NCI-H226 (cell line): ENCODE data around the gene TTC8.
"Not testable (repeated sequence)": the region's sequence is repeated elsewhere in the genome, so short reads cannot be mapped to it uniquely, and the experiment has no call there.

Experiments used
- DNase-seq: peaks from one replicate; pipeline ENCODE4 v3.0.0-alpha.2; 2015

The TTC8 gene

DNA sequence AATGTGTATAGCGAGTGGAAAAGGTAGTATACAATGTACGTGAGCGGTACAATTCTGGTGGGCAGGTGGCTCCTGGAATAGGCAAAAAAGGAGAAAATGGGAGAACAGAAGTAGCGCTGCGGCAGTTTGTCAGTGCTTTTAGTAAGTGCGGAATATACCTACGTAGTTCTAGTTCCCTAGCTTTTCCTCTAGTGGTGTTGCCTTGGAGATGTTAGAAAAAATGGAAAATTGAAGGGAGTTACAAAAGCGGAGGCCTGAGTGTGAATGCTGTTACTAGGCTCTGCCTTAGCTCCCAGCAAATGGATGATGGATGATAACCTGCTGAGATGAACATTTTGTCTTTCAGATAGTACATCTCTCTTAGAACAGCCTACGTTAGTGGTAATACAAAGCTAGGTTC is 1.1 kb downstream of the TTC8 start:
- DNase-seq, result no peak

- no peak for DNase-seq
Observed at GRCh38 chr14:88829188-88829587, 4.7 kb downstream of the TTC8 start.

DNA sequence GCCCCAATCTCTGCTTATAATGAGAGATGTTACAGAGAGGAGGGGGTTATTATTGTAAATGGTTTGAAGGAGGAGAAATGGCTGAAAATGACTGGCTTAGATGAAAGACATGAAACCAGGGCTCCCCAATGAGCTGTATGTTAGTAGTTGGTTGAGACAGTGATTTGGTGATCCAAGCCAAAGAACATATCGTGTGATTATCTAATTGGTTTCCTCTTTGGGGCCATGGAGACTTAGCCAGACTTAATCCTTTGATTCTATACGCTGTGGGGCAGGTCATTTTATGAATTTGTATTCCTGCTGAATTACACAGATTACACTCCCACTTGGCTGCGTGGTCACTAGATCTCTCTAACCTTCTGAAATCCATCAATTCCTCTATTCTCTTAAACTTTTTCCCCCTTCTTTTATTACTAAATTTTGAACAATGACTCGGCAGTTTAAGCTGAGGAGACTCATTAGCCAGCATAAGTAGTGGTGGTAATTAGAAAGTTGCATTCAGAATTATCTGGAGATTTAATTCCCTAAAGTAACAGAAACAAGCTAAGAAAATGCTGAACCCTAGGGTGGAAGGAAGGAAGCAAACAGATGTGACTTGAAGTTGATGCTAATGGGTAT is 5.3 kb downstream of the TTC8 start:
- no peak for DNase-seq

- DNase-seq, result peak; percentile 93
Observed at GRCh38 chr14:88831284-88831683, 6.8 kb downstream of the TTC8 start.

DNA sequence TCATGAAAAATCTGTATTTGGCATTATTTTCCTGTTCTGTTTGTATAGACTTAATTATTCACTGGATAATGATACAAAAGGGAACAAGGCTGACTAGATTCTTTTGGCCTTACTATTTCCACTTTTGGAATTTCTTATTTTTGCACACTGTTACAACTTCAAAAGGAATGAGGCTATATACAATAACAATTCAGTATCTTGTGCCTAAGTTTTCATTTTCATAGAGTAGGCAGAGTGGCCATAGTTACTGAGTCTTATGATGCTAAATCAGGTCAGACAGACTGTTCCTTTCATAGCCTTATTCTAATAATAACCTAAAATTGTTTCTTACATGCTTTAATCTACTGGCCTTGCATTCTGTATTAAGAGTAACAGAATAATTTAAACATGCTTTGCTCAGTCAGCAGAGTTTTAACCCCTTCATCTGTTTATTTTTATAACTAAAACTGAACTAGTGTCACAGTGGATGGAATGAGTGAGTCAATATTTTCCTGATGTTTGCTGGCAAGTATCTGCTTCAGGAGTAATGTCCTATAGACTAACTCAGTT is 10.5 kb downstream of the TTC8 start:
- no peak for DNase-seq

- no peak for DNase-seq
Observed at GRCh38 chr14:88835661-88836060, 11.2 kb downstream of the TTC8 start.

GRCh38 chr14:88837495-88837894 is 13.0 kb downstream of the TTC8 start:
- DNase-seq, result no peak

GRCh38 chr14:88838015-88838414 is 13.6 kb downstream of the TTC8 start:
- DNase-seq, result no peak

GRCh38 chr14:88840926-88841325 is 16.5 kb downstream of the TTC8 start:
- DNase-seq, result no peak

DNA sequence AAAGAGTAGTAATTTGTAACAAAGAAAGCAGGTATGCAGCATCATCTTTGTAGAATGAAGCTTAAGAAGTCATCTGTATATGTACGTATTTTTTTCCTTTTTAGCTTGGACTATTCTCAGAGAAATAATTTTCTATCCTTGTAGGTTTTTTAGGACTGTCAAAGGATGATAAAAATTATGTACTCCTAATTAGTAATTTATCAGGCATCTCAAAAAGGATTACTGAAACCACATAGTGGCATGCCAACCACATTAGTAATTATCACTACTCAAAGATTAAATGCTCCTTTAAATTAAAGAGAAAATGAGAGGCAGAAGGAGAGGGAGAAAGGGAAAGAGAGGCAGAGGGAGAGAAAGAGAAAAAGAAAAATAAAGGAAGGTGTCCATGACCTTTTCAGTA is 17.3 kb downstream of the TTC8 start:
- no peak for DNase-seq

GRCh38 chr14:88842414-88842813 is 18.0 kb downstream of the TTC8 start:
- DNase-seq, result no peak

- no peak for DNase-seq
Observed at GRCh38 chr14:88844980-88845491, 20.6 kb downstream of the TTC8 start.

GRCh38 chr14:88848571-88848970 is 24.1 kb downstream of the TTC8 start:
- DNase-seq, result peak; percentile 24

GRCh38 chr14:88849716-88850115 is 25.3 kb downstream of the TTC8 start:
- no peak for DNase-seq

DNA sequence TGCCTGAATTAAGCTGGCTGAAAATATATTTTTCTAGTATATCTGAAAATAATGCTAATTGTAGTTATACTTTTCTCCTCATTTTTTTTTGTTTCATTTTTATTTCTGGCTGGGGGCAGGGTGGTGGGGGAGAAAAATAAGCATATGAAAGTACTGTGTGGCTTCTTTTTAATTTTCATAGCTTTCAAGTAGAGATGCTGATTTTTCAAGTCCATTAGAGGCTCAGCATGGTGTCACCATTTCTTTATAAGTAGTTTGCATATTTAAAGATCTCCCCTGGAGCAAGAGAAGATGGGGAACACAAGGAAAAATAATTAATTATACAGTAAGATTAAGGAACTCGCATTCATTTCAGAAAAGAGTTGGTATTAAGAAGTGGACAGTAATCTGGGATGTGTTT is 27.1 kb downstream of the TTC8 start:
- no peak for DNase-seq

DNA sequence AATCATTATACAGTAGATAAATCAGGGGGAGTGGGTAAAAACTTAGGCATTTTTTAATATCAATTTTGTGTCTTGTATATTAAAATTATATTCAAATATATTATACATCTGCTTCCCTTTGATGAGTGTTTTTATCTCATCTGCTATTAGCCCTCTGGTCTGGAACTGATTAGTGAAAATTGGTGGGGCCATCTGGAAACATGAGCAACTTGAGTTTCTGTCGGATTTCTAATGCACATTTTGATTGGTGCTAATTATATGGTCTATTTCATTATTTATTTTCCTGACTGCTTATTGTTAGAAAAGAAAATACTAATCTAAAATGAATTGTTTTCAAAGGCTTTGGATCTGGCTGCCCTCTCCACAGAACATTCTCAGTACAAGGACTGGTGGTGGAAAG is 28.2 kb downstream of the TTC8 start:
- no peak for DNase-seq

DNA sequence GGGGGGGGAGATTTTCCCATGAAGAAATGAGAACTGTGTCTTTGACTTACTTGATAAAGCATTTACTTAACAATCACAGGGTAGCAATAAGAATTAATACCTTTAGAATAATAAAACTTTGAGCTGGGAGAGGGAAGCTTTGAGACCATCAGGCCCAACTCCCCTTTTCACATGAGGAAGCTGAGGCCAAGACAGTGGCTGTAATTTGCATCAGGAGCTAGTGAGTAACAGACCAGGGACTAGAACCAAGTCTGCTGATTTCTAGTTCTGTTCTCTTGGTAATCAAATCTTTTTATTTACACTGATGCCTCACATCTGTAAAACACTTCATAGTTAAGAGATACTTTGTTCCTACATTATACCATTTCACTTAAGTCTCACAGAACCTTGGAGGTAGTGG is 28.7 kb downstream of the TTC8 start:
- no peak for DNase-seq

DNA sequence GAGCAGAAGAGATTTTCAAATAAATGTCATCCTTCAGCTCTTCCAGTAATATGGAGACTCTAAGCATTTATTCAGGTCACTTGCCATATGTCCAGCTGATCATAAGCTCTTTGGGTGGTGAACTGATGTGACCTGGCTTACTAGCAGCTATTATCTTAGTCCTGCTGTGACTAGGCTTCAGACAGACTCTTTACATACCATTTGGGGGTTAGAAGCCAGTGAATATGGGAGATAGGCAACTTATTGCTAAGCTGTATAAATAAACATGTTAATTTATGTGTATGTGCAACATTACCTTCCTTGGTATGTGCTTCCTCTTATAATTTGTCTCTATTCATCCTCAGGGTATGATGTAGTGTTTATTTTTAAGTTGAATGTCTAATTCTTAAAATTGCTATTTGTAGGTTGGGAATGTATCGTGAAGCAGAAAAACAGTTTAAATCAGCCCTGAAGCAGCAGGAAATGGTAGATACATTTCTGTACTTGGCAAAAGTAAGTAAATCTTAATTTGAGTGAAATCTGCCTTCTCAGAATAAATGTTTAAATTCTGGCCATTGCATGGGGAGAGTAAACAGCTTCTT is 32.4 kb downstream of the TTC8 start:
- no peak for DNase-seq

DNA sequence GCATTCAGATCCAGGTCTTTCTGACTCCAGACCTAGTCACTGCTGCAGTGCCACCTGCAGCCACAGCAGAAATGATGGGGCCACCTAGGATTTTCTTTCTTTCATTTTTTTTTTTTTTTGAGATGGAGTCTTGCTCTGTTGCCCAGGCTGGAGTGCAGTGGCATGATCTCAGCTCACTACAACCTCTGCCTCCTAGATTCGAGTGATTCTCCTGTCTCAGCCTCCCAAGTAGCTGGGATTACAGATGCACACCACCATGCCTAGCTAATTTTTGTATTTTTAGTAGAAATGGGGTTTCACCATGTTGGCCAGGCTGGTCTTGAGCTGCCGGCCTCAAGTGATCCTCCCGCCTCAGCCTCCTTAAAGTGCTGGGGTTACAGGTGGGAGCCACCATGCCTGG is 33.4 kb downstream of the TTC8 start:
- DNase-seq, result not testable (repeated sequence)

GRCh38 chr14:88859118-88859517 is 34.7 kb downstream of the TTC8 start:
- not testable (repeated sequence) for DNase-seq

- DNase-seq, result no peak
Observed at GRCh38 chr14:88863167-88863566, 38.7 kb downstream of the TTC8 start.

DNA sequence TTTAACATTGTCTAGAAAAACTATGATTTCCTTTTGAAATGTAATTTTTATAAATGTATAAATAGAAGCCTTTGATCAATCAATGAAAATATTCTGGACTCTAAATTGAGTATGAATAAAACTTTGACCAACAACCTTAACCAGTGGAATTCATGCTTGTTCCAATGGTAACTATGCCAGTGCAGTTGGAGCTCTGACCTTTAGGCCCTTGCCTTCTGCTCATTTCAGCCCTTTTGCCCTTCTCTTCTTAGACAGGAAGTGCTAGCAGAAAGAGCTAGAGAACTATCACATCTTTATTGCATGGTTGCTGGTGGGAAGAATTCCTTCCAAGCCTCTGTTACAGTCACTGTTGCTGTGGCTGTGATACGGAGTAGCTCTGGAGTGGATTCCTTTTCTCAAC is 39.7 kb downstream of the TTC8 start:
- DNase-seq, result no peak

- DNase-seq, result no peak
Observed at GRCh38 chr14:88866305-88866704, 41.9 kb downstream of the TTC8 start.

DNA sequence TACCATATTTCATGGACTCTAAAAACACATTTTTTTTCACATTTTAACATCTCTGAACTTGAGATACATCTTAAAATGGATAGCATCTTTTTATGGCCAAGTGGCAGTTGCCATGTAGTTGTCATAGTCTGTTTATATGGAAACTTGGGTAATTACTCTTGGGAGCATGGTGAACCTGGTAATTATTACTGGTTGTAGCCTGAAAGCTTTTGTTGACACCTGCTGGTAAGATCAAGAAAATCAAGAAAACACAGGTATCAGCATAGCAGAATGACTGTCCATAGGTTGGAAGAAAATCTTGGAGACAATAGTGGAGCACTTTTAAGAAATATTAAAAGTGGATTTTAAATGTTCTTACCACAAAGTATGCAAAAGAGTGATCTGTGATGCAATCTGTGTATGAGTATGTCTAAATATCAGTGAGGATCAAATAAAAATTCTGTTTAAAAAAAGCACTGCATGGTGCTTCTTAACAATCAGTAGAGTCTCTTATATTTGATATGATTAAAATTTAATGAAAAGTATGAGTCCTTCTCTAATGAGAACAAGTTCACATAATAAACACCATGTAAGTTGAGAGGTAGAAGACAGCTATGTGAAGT is 44.2 kb downstream of the TTC8 start:
- no peak for DNase-seq
